Spleen (tissue), 11 donors: Measurements from ENCODE around the gene ATL1. TPM values are rescaled to one million over a fixed set of nuclear protein-coding genes. Genes with fewer than 3 reads are reported as not detected.

ENCODE experiments used
- DNase-seq: peaks from one replicate; pipeline ENCODE4 v3.0.0-alpha.2; 2020
- H3K27ac ChIP-seq, 8 donors: fragments of 200-600 bp; sonication (generic) in 7 of 8; 1 replicate in 4 of 8; 2 replicates in 4 of 8; pipeline versions ENCODE4 v1.5.0 to v1.8.0; 2016 to 2021; ENCODE audit warnings: inconsistent platforms in 4 of 8, mild to moderate bottlenecking in 4 of 8, moderate library complexity in 1 of 8
- H3K27me3 ChIP-seq, 7 donors: fragments of 200-600 bp; sonication (generic) in 6 of 7; replicated peaks in 1 of 7; 1 replicate in 4 of 7; 2 replicates in 3 of 7; pipeline versions ENCODE4 v1.5.0 to v1.8.0; 2016 to 2021; ENCODE audit warnings: inconsistent platforms in 3 of 7, mild to moderate bottlenecking in 1 of 7
- H3K36me3 ChIP-seq, 6 donors: fragments of 200-600 bp; sonication (generic) in 5 of 6; 1 replicate in 4 of 6; 2 replicates in 2 of 6; pipeline versions ENCODE4 v1.5.0 to v1.8.0; 2016 to 2021; ENCODE audit warnings: inconsistent platforms in 2 of 6
- H3K4me1 ChIP-seq, 6 donors: fragments of 200-600 bp; sonication (generic) in 5 of 6; 1 replicate in 3 of 6; 2 replicates in 3 of 6; pipeline versions ENCODE4 v1.5.0 to v1.8.0; 2016 to 2021; ENCODE audit warnings: inconsistent platforms in 3 of 6
- H3K4me3 ChIP-seq, 8 donors: fragments of 200-600 bp; sonication (generic) in 7 of 8; 1 replicate in 4 of 8; 2 replicates in 4 of 8; pipeline versions ENCODE4 v1.5.0 to v1.8.0; 2016 to 2021; ENCODE audit warnings: inconsistent platforms in 4 of 8, mild to moderate bottlenecking in 4 of 8, moderate library complexity in 2 of 8
- H3K9me3 ChIP-seq, 8 donors: fragments of 200-600 bp; sonication (generic) in 7 of 8; 1 replicate in 4 of 8; 2 replicates in 4 of 8; pipeline versions ENCODE4 v1.5.0 to v1.8.0; 2016 to 2021; ENCODE audit warnings: inconsistent platforms in 4 of 8
- CTCF ChIP-seq, 11 experiments: fragments of 200-600 bp in 7 of 11; fragments of 450-650 bp in 4 of 11; sonication (generic) in 4 of 11; IDR thresholded peaks in 8 of 11; conservative IDR thresholded peaks in 3 of 11; 1 replicate in 7 of 11; 2 replicates in 4 of 11; pipeline versions ENCODE4 v1.4.0 to v1.8.0; 2016 to 2021; ENCODE audit warnings: antibody characterized with exemption in 11 of 11, inconsistent platforms in 4 of 11, mild to moderate bottlenecking in 1 of 11
- POLR2A ChIP-seq, 3 donors: fragments of 450-650 bp; IDR thresholded peaks; one replicate each; pipeline ENCODE4 v1.5.1; 2017; ENCODE audit warnings: antibody characterized with exemption in 3 of 3, mild to moderate bottlenecking in 1 of 3
- POLR2AphosphoS5 ChIP-seq, 3 donors: sonication (generic); formaldehyde crosslinking; IDR thresholded peaks; one replicate each; pipeline ENCODE4 v1.5.1; 2017; ENCODE audit warnings: antibody characterized with exemption in 3 of 3
- WGBS, 5 donors: extraction: QIAGEN DNeasy Blood & Tissue Kit in 3 of 5; methylation state at CpG; one replicate each; pipeline versions ENCODE4 v1.1.5 to v1.1.7; 2013 to 2018; 5-methylcytosine and 5-hydroxymethylcytosine counted together
- intact Hi-C: fragments of 100-400 bp; cut with DNase I; formaldehyde crosslinking; loops from one replicate; pipeline ENCODE4 v1.15.0; 2023; ENCODE audit warnings: low total_unique reads
- polyA plus RNA-seq, 3 donors: library from polyadenylated mRNA; stranded (reverse); fragments of 200-250 nt; gene quantifications; one replicate each; pipeline ENCODE4 v1.2.1, GENCODE V29; 2013
- total RNA-seq, 7 donors: library from RNA; depleted of rRNA in 3 of 7; stranded (reverse); fragments of >200 nt in 3 of 7; fragmentation: NEBNext Ultra II Directional in 4 of 7; extraction: Animal tissue kit (Norgen Biotek cat#: 25700) in 4 of 7; gene quantifications; one replicate each; pipeline versions ENCODE4 v1.1.0 to v1.2.1, GENCODE V29; 2016 to 2021
- donor health status: healthy with polysubstance abuse.
- donor health status: DM: no; HTN: no; CAD: no; lungs with moderate emphysema.
- donor health status: DM: no; HTN: no; CAD: no.
- donor health status: Bipolar disorder and iron deficiency.
- donor health status: healthy.
- donor health status: DM: no; HTN: no; CAD: no.
- donor health status: DM: yes; HTN: yes; CAD: no.

Gene ATL1
- total and polyA plus RNA-seq, 10 donors: 0.91 to 3.2 (median 1.5) TPM

- Histone ChIP-seq H3K9me3 (no peaks in the 10 kb centered on the region), H3K27ac (no peak overlapping the region), H3K27me3 (no peaks in the 10 kb centered on the region), H3K4me1 (no peaks in the 10 kb centered on the region), H3K4me3 (no peak overlapping the region), H3K36me3 (no peaks in the 10 kb centered on the region)
- intact Hi-C loops: no loop called here
- WGBS, 5 donors: 79 to 85% (median 84%) methylated on average over 2 of the region's 2 CpGs
- TF ChIP-seq POLR2A (IDR thresholded peaks at IDR 0.05) (no peak), POLR2AphosphoS5 (IDR thresholded peaks at IDR 0.05) (no peak), CTCF (IDR thresholded peaks at IDR 0.05 in 8 of 11, conservative IDR thresholded peaks at IDR 0.05 in 3 of 11) (no peak)
- no peak for DNase-seq
These were observed 30.5 kb downstream of the ATL1 start for GRCh38 chr14:50590464-50590863.

- no peak for TF ChIP-seq POLR2A (IDR thresholded peaks at IDR 0.05)
- TF ChIP-seq CTCF (IDR thresholded peaks at IDR 0.05 in 8 of 11, conservative IDR thresholded peaks at IDR 0.05 in 3 of 11): no peak
- no peak for TF ChIP-seq POLR2AphosphoS5 (IDR thresholded peaks at IDR 0.05)
- H3K27ac ChIP-seq: no peak overlapping the region
- no peaks in the 10 kb centered on the region for H3K27me3 ChIP-seq
- intact Hi-C loops: no loop called here
- no peak overlapping the region for H3K4me3 ChIP-seq
- WGBS, 5 donors: 87 to 96% (median 93%) methylated on average over 8 of the region's 8 CpGs
- H3K36me3 ChIP-seq: no peaks in the 10 kb centered on the region
- no peak for DNase-seq
- no peaks in the 10 kb centered on the region for H3K4me1 ChIP-seq
- H3K9me3 ChIP-seq: no peaks in the 10 kb centered on the region
These were observed 34.8 kb downstream of the ATL1 start for GRCh38 chr14:50594577-50595316.

- TF ChIP-seq POLR2AphosphoS5 (IDR thresholded peaks at IDR 0.05) (no peak), CTCF (IDR thresholded peaks at IDR 0.05 in 8 of 11, conservative IDR thresholded peaks at IDR 0.05 in 3 of 11) (no peak), POLR2A (IDR thresholded peaks at IDR 0.05) (no peak)
- no peaks in the 10 kb centered on the region for H3K4me1 ChIP-seq
- intact Hi-C loops: no loop called here
These were observed 38.8 kb downstream of the ATL1 start for GRCh38 chr14:50598765-50599164.

GRCh38 chr14:50599700-50600444 lies 39.9 kb downstream of the ATL1 start:
- Histone ChIP-seq H3K4me1 (no peaks in the 10 kb centered on the region), H3K9me3 (no peaks in the 10 kb centered on the region), H3K27ac (no peak overlapping the region), H3K27me3 (no peaks in the 10 kb centered on the region), H3K4me3 (no peak overlapping the region), H3K36me3 (no peaks in the 10 kb centered on the region)
- no peak for DNase-seq
- WGBS, 5 donors: 50 to 65% (median 59%) methylated on average over 4 of the region's 4 CpGs
- intact Hi-C loops: loop anchor here (10.0 kb wide), 1 partner anchor 175 kb away; no protein-coding TSS in a partner anchor
- TF ChIP-seq POLR2A (IDR thresholded peaks at IDR 0.05) (no peak), CTCF (IDR thresholded peaks at IDR 0.05 in 8 of 11, conservative IDR thresholded peaks at IDR 0.05 in 3 of 11) (peak in 10 of 11 experiments; percentile 13 to 59 (median 41))

More at GRCh38 chr14:50598765-50599164, 38.8 kb downstream of the ATL1 start:
- Histone ChIP-seq H3K9me3 (no peaks in the 10 kb centered on the region), H3K27me3 (no peaks in the 10 kb centered on the region), H3K27ac (no peak overlapping the region), H3K36me3 (no peaks in the 10 kb centered on the region), H3K4me3 (no peak overlapping the region)
- no peak for DNase-seq
